ENCODE results near the gene NRXN2.

DNA sequence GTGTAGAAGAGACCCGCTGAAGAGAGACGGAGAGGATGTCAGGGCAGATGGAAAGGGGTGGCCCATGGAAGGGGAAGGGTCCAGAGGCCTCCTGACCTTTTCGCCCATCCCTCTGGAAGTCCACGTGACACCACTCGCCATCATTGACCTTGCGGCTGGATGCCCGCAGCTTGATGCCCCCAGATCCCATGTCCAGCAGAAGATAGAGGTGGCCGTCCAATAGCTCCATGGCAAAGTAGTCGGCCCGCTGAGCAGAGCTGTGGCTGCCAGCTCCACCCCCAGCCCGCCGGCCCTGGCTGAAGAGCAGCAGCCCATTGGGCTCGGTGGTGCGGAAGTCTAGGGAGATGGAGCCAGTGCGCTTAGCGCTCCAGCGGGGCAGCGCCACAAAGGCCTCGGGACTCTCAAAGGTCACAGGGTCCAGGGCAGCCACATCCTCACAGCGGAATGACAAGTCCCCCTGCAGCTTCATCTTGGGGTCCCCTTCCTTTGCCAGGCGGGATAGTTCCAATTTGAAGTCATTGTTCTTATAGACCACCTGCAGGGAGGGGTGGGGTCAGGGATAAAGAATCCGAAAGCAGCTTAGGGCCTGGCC, 55.7 kb downstream of the NRXN2 start:
- TF ChIP-seq RAD21 (IDR thresholded peaks at IDR 0.05; ENCODE audit: insufficient read depth, low read depth, low read length) = no peak
- TF ChIP-seq RCOR1 (conservative IDR thresholded peaks at IDR 0.05; ENCODE audit: low read depth, low read length) = no peak
- no peak for TF ChIP-seq BRCA1 (IDR thresholded peaks at IDR 0.05; ENCODE audit: low read depth, low read length)
- TF ChIP-seq, protein P1, sequence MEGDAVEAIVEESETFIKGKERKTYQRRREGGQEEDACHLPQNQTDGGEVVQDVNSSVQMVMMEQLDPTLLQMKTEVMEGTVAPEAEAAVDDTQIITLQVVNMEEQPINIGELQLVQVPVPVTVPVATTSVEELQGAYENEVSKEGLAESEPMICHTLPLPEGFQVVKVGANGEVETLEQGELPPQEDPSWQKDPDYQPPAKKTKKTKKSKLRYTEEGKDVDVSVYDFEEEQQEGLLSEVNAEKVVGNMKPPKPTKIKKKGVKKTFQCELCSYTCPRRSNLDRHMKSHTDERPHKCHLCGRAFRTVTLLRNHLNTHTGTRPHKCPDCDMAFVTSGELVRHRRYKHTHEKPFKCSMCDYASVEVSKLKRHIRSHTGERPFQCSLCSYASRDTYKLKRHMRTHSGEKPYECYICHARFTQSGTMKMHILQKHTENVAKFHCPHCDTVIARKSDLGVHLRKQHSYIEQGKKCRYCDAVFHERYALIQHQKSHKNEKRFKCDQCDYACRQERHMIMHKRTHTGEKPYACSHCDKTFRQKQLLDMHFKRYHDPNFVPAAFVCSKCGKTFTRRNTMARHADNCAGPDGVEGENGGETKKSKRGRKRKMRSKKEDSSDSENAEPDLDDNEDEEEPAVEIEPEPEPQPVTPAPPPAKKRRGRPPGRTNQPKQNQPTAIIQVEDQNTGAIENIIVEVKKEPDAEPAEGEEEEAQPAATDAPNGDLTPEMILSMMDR (IDR thresholded peaks at IDR 0.05 in 2 of 3, conservative IDR thresholded peaks at IDR 0.05 in 1 of 3; ENCODE audit: control insufficient read depth in 2 of 3, extremely low read depth in 1 of 3, insufficient read depth in 1 of 3, low read depth in 3 of 3, low read length in 3 of 3) = no peak
